Stimulated activated CD8-positive, alpha-beta memory T cell treated with anti-CD3 and anti-CD28 coated beads, Interleukin-7, amount 100 ng/mL, for 24 hours (primary cell): ENCODE results near the gene MOSMO.
"Not testable (repeated sequence)": the region's sequence is repeated elsewhere in the genome, so short reads cannot be mapped to it uniquely, and the experiment has no call there.

Source experiments
- DNase-seq: peaks from one replicate; pipeline ENCODE4 v3.0.0-alpha.2; 2020; ENCODE audit warnings: low read depth

Gene MOSMO

GRCh38 chr16:22093331-22093730 lies 85.4 kb downstream of the MOSMO start:
- no peak for DNase-seq

- DNase-seq, result no peak
These were observed 86.1 kb downstream of the MOSMO start for GRCh38 chr16:22093996-22094395.

- no peak for DNase-seq
These were observed 90.7 kb downstream of the MOSMO start for GRCh38 chr16:22098405-22099255.

GRCh38 chr16:22099256-22099975 lies 91.5 kb downstream of the MOSMO start:
- no peak for DNase-seq

GRCh38 chr16:22103441-22103840 lies 95.5 kb downstream of the MOSMO start:
- DNase-seq, result no peak

- no peak for DNase-seq
These were observed 101.5 kb downstream of the MOSMO start for GRCh38 chr16:22109258-22109898.

- not testable (repeated sequence) for DNase-seq
These were observed 103.7 kb downstream of the MOSMO start for GRCh38 chr16:22111629-22112028.

- no peak for DNase-seq
These were observed 108.3 kb downstream of the MOSMO start for GRCh38 chr16:22116095-22116700.

- DNase-seq, result no peak
These were observed 109.7 kb downstream of the MOSMO start for GRCh38 chr16:22117609-22118008.

- no peak for DNase-seq
These were observed 112.5 kb downstream of the MOSMO start for GRCh38 chr16:22120440-22120839.

GRCh38 chr16:22122239-22122638 lies 114.3 kb downstream of the MOSMO start:
- DNase-seq, result no peak

- no peak for DNase-seq
These were observed 115.2 kb downstream of the MOSMO start for GRCh38 chr16:22123146-22123545.

- DNase-seq, result no peak
These were observed 116.0 kb downstream of the MOSMO start for GRCh38 chr16:22123759-22124490.

GRCh38 chr16:22124583-22125284 lies 116.8 kb downstream of the MOSMO start:
- DNase-seq, result no peak

- no peak for DNase-seq
These were observed 118.2 kb downstream of the MOSMO start for GRCh38 chr16:22126037-22126558.

GRCh38 chr16:22128537-22128936 lies 120.6 kb downstream of the MOSMO start:
- not testable (repeated sequence) for DNase-seq

GRCh38 chr16:22130528-22130927 lies 122.6 kb downstream of the MOSMO start:
- DNase-seq, result no peak

- no peak for DNase-seq
These were observed 124.9 kb downstream of the MOSMO start for GRCh38 chr16:22132801-22133200.
